ENCODE data around the gene SDCCAG8. TPM values are rescaled to one million over a fixed set of nuclear protein-coding genes. Genes with fewer than 3 reads are reported as not detected.
"Not testable (repeated sequence)": the region's sequence is repeated elsewhere in the genome, so short reads cannot be mapped to it uniquely, and the experiment has no call there.

SDCCAG8 gene
- 10 to 100 TPM; 32.5 to 47.3 (median 44.0) TPM for polyA plus RNA-seq (ENCODE audit: insufficient read length in 4 of 4)

DNA sequence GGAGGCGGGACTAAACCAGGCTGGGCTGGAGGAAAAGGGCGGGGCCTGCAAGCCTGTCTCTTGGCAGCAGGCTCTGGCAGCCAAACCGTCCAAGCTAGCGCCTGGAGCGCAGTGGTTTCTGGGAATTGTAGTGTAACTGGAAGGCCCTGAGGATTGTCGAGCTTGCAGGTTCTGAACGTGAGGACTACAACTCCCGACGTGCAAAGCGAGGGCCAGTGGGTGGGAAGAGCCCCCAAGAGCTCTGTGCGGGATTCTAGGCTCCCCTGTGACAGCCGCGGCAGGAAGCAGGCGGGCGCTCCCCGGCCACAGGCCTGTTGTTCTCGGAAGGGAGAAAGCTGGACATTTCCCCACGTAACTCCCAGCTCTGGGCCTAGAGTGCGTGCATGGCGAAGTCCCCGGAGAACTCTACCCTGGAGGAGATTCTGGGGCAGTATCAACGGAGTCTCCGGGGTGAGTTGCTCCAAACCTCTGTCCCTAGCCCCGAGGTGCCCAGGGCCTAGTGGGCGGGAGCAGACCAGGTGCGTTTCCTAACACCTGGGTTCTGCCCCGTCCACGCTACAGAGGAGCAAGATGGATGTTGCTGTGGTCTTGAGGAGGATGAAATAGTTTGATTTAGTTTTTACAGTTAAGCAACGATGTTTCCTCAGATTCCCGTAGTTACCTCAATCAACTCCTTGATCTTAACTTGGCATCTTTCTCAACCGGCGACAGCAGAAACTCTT, at the start of gene SDCCAG8:
TSS of gene SDCCAG8 (plus strand) at position 251 of the 722 bp plus-strand sequence. CDS start at position 384, 133 bp downstream.
- peak; percentile 96 to 100 (median 99) for DNase-seq (ENCODE audit: low read depth in 4 of 4, low spot score in 2 of 4)

DNA sequence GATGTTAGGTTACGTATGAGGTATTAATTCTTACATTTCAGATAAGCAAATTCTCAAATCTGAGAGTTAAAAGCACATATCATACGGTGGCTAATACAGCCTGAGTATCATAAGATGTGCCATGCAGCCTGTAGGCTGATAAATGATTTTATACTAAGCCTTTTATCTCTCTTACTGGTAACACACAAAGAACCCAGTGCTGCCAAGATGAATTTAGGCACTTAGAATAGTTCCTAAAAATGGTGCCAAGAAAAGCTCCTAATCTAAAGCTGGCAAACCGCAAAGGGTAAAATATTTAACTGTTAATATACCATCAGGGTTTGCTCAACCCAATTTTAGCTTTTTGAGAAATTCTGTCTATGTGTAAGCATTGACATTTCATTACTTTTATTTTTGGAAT, 43.9 kb upstream of the SDCCAG8 start:
- DNase-seq (ENCODE audit: low read depth in 4 of 4, low spot score in 2 of 4) = not testable (repeated sequence)

DNA sequence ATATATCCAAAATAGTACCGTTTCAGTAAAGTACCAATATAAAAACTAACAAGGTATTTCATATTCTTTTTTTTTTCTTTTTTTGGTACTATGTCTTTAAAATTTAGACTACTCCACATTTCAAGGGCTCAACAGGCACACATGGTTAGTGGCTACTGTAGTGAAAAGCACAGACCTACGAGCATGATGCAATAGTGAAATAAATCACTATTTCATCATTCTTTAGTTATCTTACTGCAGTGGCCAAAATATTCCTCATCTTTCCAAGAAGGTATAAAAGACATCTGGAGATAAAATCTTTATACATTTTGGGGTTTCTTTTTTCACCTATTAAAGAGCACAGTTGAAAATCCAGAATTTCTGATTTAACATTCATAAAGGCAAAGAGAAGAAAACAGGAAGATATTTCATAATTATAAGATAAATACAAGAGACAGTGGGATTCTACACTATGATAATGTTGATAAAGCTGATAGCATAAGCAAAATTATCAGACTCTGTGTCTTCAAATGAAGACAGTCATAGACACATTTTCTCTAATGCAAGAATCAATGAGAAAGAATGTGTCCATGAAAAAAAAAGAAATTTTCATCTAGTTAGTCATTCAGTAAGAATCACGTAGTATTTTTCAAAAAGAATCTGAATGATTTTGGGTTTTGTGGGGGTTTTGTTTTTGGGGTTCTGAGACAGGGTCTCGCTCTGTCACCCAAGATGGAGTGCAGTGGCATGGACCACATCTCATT, 42.6 kb upstream of the SDCCAG8 start:
- no peak for DNase-seq (ENCODE audit: low read depth in 4 of 4, low spot score in 2 of 4)

DNA sequence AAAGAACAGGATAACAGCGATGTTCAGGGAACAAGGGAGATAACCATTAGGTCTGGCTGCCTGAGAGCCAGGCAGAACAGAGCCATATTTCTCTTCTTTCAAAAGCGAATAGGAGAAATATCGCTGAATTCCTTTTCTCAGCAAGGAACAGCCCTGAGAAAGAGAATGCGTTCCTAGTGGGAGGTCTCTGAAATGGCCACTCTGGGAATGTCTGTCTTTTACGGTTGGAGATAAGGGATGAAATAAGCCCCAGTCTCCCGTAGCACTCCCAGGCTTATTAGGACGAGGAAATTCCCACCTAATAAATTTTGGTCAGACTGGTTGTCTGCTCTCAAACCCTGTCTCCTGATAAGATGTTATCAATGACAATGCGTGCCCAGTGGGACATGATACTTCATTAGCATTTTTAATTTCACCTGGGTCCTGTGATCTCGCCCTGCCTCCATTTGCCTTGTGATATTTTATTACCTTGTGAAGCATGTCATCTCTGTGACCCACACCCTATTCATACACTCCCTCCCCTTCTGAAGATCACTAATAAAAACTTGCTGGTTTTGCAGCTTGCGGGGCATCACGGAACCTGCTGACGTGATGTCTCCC, 40.5 kb upstream of the SDCCAG8 start:
- DNase-seq (ENCODE audit: low read depth in 4 of 4, low spot score in 2 of 4) = not testable (repeated sequence)

DNA sequence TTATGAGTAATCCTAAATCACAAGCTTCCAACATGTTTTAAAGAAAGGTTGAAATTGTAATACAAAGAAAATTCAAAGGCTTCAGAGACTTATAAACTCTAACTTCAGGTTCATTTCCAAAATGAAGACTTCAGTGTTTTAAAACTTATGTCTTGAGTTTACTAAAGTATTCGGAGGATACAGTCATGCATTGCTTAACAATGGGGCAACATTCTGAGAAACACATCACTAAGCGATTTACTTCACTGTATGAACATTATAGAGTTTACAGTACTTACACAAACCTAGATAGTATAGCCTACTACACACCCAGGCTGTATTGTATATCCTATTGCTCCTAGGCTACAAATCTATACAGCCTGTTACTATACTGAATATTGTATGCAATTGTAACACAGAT, 39.1 kb upstream of the SDCCAG8 start:
- DNase-seq (ENCODE audit: low read depth in 4 of 4, low spot score in 2 of 4) = no peak

DNA sequence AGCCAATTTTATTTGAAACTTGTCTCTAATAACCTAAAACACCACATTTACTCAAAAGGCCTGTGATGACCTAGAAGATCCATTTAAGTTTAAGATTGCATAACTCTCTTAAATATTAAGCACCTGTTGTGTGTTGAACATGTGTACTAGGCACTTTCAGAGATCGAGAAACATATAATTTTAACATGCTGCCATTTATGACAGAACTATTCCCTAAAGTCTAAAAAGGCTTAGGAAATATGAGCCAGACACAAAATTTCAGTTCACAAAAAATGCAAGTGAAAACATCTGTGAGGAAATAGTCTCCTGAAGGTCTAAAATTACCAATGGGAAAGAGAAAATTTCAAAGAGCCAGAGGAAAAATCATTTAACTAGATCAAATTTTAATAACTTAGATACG, 38.5 kb upstream of the SDCCAG8 start:
- no peak for DNase-seq (ENCODE audit: low read depth in 4 of 4, low spot score in 2 of 4)

DNA sequence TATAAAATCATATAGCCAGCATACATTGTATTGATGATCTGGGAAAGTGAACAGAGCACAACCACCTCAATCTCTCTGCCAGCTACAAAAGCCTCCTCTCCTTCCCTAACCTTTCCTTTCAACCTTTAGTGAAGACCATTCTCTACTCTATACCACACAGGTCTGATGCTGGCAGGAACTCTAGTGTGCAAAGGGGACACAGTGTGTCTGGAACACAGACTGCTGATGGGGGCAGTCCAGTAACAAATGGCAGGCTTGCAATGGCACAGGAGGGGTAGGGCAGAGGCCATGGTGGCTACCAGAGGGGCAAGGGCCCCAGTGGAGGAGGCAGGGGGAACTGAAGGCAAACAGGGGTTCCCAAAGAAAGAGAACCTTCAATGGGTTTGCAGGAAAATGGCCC, 37.8 kb upstream of the SDCCAG8 start:
- no peak for DNase-seq (ENCODE audit: low read depth in 4 of 4, low spot score in 2 of 4)

DNA sequence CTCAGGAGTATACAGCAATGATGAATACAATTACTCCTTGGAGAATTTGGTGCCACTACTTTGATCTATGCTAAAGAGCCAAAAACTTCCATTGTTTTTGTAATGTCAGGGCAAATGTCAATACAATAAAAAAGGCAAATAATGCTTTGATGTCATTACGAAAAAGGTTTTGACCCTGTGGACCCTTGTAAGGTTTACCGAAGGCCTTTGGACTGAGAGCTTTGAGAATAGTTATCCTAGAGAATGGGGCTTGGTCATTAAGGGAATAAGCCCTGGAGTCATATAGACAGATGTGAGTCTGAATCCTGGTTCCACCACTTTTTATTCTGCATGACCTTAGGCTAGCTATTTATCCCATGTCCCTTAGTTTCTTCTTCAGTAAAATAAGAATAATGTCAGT, 28.2 kb upstream of the SDCCAG8 start:
- no peak for DNase-seq (ENCODE audit: low read depth in 4 of 4, low spot score in 2 of 4)

DNA sequence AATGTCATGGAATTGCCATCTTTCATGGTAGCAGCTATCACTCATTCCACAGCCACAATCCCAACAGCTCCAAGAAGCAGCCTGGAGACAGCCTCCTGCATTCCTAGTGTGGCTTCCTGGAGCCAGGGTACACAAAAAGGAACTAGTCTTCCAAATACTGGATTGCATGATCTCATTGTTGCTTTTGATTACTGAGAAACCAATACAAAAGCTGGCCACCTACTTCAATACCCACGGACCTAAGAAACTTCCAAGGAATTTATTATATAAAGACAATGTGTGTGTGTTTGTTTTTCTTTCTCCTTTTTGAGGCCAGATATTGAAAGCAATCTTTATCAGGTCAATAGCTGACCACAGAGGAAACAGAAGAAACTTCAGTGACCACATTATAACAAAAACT, 26.3 kb upstream of the SDCCAG8 start:
- DNase-seq (ENCODE audit: low read depth in 4 of 4, low spot score in 2 of 4) = no peak

DNA sequence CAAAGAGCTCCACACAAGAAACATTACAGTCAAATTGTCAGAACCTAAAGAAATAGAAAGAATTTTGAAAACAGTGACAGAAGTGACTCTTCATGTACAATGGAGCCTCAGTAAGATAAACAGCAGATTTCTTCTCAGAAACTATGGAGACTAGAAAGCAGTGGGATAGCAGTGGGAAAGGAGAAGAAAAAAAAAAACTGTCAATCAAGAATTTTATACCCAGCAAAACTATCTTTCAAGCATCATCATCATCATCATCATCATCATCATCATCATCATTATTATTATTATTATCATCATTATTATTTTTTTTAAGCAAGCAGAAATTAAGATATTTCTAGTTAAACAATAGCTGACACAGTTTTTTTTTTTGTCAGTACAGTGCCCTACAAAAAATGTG, 24.9 kb upstream of the SDCCAG8 start:
- DNase-seq (ENCODE audit: low read depth in 4 of 4, low spot score in 2 of 4) = no peak

DNA sequence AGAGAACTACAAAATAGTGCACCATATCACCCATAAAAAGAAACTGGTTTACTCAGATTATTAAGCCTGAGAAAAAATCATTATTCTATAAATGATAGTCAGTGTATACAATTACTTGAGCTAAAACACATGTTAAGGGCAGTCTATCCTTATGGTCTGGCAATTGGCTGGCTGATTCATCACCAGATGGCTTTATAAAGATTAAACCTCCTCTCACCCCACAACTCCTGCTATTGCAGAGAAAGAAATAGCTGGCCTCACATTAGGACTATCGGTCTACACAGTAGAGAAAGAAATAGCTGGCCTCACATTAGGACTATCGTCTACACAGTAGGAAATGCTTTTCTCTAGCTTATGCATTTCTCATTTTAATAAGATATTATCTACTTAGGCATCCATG, 21.9 kb upstream of the SDCCAG8 start:
- DNase-seq (ENCODE audit: low read depth in 4 of 4, low spot score in 2 of 4) = no peak

DNA sequence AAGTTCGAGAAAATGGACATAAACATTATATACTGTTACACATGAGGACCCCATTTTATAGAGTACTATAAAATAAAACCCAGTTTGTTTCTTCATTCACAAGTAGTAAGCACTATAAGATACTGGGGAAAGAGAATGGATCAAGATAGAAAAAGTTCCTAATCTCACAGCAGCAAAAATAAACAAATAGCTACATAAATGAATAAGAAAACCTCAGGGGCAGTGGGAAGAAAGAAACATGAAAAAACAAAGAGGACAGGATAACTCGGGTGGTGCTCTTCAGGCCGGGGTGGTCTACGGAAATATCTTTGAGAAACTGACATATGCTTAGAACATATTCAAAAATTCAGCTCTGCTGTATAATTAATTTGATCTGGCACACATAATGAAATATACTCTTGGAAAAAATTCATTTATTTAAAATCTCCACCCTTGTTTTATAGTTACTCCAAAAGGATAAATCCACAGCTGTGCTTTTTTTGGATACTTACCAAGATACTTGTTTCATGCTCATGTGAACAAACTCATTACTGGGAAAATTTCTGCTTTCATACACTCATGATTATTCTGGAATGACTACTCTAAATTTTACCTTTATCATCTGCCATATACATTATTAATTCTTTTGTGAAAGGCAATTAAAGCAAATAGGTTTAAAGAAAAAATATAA, 20.7 kb upstream of the SDCCAG8 start:
- DNase-seq (ENCODE audit: low read depth in 4 of 4, low spot score in 2 of 4) = peak in 1 of 4 donors; percentile 15

DNA sequence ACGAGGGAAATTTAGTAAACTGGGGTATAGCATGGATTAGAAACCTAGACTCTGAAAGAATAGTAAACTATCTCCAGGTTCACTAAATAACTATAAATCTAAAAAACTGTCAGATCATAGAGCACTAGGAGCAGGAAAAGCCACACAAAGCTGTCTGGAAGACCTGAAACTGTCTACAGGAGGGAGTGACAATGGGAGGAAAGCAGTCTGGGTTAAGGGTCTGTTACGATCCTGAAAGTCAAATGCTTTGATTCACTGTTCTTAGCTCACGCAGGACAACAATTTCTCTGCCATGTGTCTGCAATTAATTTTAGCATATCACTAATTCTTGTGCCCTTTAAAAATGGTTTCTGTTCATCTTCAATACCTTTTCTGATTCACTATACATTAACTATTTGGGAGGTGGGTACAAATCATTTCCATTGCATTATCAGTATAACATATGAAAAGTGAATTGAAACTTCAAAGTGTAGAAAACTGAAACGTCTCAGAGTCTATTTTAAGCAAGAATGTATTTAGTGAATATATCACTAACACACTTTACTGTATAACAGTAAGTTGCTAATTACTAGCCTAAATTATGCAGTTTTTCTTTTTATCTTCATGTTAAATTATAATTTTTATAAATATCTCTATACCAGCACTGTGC, 19.1 kb upstream of the SDCCAG8 start:
- no peak for DNase-seq (ENCODE audit: low read depth in 4 of 4, low spot score in 2 of 4)

DNA sequence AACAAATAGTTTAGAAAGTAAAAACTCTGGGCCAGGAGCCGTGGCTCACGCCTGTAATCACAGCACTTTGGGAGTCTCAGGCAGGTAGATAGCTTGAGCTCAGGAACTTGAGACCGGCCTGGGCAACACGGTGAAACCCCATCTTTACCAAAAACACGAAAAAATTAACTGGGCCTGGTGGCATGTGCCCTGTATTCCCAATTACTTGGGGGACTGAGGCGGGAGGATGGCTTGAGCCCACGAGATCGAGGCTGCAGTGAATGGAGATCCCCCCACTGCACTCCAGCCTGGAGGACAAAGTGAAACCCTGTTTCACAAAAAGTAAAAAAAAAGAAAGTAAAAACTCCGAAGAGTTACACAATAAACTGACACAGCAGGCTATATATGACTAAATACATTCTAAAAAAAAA, 11.4 kb upstream of the SDCCAG8 start:
- DNase-seq (ENCODE audit: low read depth in 4 of 4, low spot score in 2 of 4) = no peak

DNA sequence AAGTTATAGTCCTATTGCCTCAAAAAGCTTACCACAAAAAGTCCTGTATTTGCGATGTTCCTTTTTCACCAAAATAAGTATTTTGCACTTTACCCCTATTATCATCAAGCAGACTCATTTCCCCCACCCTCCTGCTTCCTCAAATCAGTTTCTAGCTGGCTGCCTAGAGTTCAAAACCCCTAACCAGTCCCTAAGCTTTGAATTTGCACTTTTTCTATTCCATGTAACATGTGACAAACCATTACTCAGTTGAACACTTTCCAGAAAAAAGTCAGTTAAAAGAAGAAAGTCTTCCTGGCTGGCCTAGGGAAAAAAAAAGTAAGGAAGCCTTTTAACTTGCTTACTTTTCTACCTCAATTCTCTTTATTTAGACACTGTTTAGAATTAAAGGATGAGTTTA, 8.9 kb upstream of the SDCCAG8 start:
- DNase-seq (ENCODE audit: low read depth in 4 of 4, low spot score in 2 of 4) = no peak

DNA sequence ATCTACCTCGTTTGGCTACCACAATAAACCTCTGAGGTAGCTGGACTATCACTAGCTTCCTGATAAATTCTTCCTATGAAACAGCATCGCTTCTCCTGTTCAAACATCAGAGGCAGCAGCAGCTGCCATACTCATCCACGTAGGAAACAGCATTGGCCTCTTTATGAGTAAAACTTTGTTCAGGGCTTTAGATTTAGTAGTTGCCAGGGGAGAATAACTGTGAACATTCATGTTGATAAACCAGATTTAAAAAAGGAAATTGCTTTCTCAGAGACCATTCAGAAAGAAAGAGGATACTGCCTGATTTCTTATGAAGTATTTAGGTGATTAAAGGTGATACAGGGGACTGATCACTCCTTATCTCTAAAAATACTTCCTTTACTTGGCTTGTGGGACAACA, 7.9 kb upstream of the SDCCAG8 start:
- DNase-seq (ENCODE audit: low read depth in 4 of 4, low spot score in 2 of 4) = no peak

DNA sequence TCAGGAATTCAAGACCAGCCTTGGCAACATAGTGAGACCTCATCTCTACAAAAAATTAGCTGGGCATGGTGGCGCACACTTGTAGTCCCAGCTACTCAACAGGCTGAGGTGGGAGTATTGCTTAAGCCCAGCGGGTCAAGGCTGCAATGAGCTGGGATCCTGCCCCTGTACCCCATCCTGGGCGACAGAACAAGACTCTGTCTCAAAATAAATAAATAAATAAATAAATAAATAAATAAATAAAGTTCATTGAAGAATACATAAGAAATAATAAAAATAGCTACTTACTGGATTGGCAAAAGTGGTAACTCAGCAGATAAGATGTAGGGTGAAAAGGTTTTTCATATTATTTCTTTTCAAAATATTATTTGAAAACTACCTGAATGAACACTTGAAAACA, 6.6 kb upstream of the SDCCAG8 start:
- DNase-seq (ENCODE audit: low read depth in 4 of 4, low spot score in 2 of 4) = no peak

DNA sequence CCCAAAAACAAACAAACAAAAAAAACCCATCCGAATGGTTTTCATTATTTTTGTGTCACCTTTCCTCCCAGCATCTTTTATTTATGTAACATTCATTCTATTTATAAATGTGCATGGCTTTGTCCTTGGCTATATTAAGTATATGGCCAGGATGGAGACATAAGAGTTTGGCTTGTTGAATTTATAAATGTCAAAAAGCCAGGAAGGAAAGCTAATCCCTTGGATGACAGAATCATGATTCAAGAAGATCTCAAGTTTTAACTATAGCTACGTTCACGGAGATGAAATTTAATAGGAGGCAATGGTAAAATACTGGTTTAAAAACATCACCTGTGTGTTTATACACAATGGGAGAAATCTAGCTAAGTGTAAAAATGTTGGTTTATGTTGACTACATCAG, 5.7 kb upstream of the SDCCAG8 start:
- DNase-seq (ENCODE audit: low read depth in 4 of 4, low spot score in 2 of 4) = no peak

DNA sequence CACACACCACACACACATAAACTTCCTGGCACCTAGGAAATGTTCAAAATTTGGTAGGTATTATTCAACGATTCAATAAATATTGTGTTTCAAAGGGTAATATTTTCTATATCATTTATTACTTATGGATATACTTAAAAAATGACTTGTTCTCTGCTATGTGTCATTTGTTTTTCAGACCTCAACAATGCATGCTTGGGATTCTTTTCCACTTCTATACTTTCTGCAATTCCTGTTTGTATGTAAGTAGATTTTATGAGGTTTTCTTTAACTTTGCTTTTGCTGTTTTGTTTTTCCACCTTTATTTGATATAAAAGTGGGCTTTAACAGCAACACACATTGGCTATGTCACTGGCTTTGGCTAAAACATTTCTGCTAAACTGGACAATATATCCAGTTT, 4.3 kb upstream of the SDCCAG8 start:
- DNase-seq (ENCODE audit: low read depth in 4 of 4, low spot score in 2 of 4) = no peak

DNA sequence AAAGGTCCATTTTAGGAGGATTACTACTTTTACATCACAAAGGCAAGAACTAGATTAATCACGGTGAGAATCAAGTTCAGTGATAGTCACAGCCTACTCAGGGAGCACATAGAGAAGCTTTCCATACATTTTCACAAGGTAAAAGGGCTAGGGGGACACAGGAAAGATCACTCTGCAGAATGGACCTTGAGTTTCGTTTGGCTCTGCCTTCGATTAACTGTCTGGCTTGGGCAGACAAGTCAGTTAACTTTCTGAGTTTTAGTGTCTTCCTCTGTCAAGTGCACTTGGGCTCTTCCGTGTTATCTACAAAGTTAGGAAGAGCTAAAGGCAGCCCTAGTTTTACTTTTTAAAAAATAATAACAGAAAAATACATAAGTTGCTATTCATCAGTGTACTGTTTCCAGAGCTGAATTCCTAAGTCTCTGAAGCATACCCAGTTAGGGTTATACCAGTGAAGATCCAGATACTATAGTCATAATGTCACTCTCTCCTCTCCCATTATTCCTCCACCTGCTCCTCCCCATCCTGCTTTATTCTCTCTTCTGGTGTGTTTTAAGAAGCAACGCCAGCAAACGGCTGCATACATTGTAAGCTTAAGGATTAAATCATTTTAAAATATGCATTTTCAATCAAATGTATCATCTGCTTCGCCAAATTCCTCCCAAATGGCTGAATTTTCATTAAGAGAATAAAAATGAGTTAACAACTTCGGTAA, 2.5 kb upstream of the SDCCAG8 start:
- peak in 1 of 4 donors; percentile 8 for DNase-seq (ENCODE audit: low read depth in 4 of 4, low spot score in 2 of 4)

All from left renal cortex interstitium (tissue), 4 donors.